Endothelial cell of umbilical vein (primary cell): ENCODE results near the gene DMD. TPM values are rescaled to one million over a fixed set of nuclear protein-coding genes. Genes with fewer than 3 reads are reported as not detected.

Experiments
- BruUV-seq: library from RNA; stranded (reverse); fragments of 400-500 nt; replicated peaks from 2 replicates; lab custom pipeline; 2021; lab: Mats Ljungman, UMichigan
- CTCF ChIA-PET: fragments of 300-600, 350-600 bp; sonication (Branson Sonifier 250); formaldehyde crosslinking; loops from one replicate; lab custom pipeline; 2021; ENCODE audit warnings: antibody characterized with exemption, inconsistent platforms; lab: Charles Lee
- POLR2A ChIA-PET: fragments of 300-600, 350-600 bp; sonication (Branson Sonifier 250); formaldehyde crosslinking; loops from one replicate; lab custom pipeline; 2021; ENCODE audit warnings: antibody characterized with exemption, inconsistent platforms; lab: Charles Lee
- DNase-seq: peaks from one replicate; pipeline ENCODE4 v3.0.0-alpha.2; 2011; ENCODE audit warnings: low read depth, low spot score
- FAIRE-seq: peaks from 2 replicates; lab custom pipeline; 2011; peaks lifted over from hg19 to GRCh38; lab: Jason Lieb, UNC
- H2AFZ ChIP-seq: 2 replicates; pipeline ENCODE4 v1.6.0; 2012; ENCODE audit warnings: low read depth, low read length, control low read depth, inconsistent platforms
- H3K27ac ChIP-seq: 2 replicates; pipeline ENCODE4 v1.5.1; 2011; ENCODE audit warnings: low read depth, mild to moderate bottlenecking, control low read depth, low read length, moderate library complexity; ENCODE audit not compliant: insufficient read depth
- H3K27me3 ChIP-seq, 2 experiments: 2 replicates each; pipeline versions ENCODE4 v1.6.0 to v1.6.1; 2011; ENCODE audit warnings: low read length in 2 of 2, mixed read lengths in 1 of 2; ENCODE audit not compliant: control insufficient read depth in 2 of 2, insufficient read depth in 2 of 2
- H3K36me3 ChIP-seq, 2 experiments: 2 replicates in 1 of 2; 3 replicates in 1 of 2; pipeline ENCODE4 v1.5.1; 2011; ENCODE audit warnings: low read length in 2 of 2, mild to moderate bottlenecking in 1 of 2, moderate library complexity in 1 of 2; ENCODE audit not compliant: control insufficient read depth in 2 of 2, insufficient read depth in 2 of 2; ENCODE audit errors: extremely low read depth in 1 of 2
- H3K4me1 ChIP-seq: 3 replicates; pipeline ENCODE4 v1.5.1; 2011; ENCODE audit warnings: mild to moderate bottlenecking, low read length; ENCODE audit not compliant: control insufficient read depth, insufficient read depth; ENCODE audit errors: extremely low read depth
- H3K4me2 ChIP-seq: 2 replicates; pipeline ENCODE4 v1.6.1; 2011; ENCODE audit warnings: low read length, control low read depth, mixed read lengths; ENCODE audit not compliant: insufficient read depth
- H3K4me3 ChIP-seq, 3 experiments: fragments of 200-600 bp in 1 of 3; sonication (generic), shearing (Covaris generic) in 1 of 3; replicated peaks in 1 of 3; 2 replicates each; pipeline ENCODE4 v1.5.1; 2011 to 2016; ENCODE audit warnings: control low read depth in 3 of 3, low read length in 3 of 3, mild to moderate bottlenecking in 2 of 3, inconsistent platforms in 1 of 3, low read depth in 1 of 3, moderate library complexity in 1 of 3; ENCODE audit not compliant: insufficient read depth in 1 of 3
- H3K79me2 ChIP-seq: 2 replicates; pipeline ENCODE4 v1.6.0; 2012; ENCODE audit warnings: low read length, inconsistent platforms; ENCODE audit not compliant: control insufficient read depth, insufficient read depth
- H3K9ac ChIP-seq: replicated peaks from 2 replicates; pipeline ENCODE3; 2011; ENCODE audit warnings: low read length, control low read depth; ENCODE audit not compliant: insufficient read depth; ENCODE audit errors: extremely low read depth
- H3K9me1 ChIP-seq: replicated peaks from 3 replicates; pipeline ENCODE4 v1.6.0; 2011; ENCODE audit warnings: mild to moderate bottlenecking, low read length; ENCODE audit not compliant: control insufficient read depth, insufficient read depth; ENCODE audit errors: extremely low read depth
- H3K9me3 ChIP-seq: replicated peaks from 2 replicates; pipeline ENCODE4 v1.5.1; 2012; ENCODE audit warnings: low read length, inconsistent platforms; ENCODE audit not compliant: control insufficient read depth, insufficient read depth
- H4K20me1 ChIP-seq: replicated peaks from 2 replicates; pipeline ENCODE3; 2011; ENCODE audit warnings: mild to moderate bottlenecking, low read length; ENCODE audit not compliant: control insufficient read depth, insufficient read depth; ENCODE audit errors: extremely low read depth
- CTCF ChIP-seq, 2 donors: IDR thresholded peaks; 1 replicate in 1 of 2; 2 replicates in 1 of 2; pipeline ENCODE4 v1.5.1; 2011; ENCODE audit warnings: low read length in 2 of 2, mild to moderate bottlenecking in 2 of 2, moderate library complexity in 2 of 2, control low read depth in 1 of 2, inconsistent platforms in 1 of 2, low read depth in 1 of 2; ENCODE audit not compliant: insufficient read depth in 1 of 2; ENCODE audit errors: extremely low read depth in 1 of 2
- EZH2 ChIP-seq: IDR thresholded peaks from 2 replicates; pipeline ENCODE4 v1.6.1; 2012; ENCODE audit warnings: borderline replicate concordance, low read depth, mild to moderate bottlenecking, moderate library complexity, low read length, inconsistent platforms; ENCODE audit not compliant: severe bottlenecking
- FOS ChIP-seq: IDR thresholded peaks from 2 replicates; pipeline ENCODE4 v1.6.1; 2011; ENCODE audit warnings: mild to moderate bottlenecking, low read length, moderate library complexity, borderline replicate concordance; ENCODE audit not compliant: insufficient read depth
- GATA2 ChIP-seq: IDR thresholded peaks from 2 replicates; pipeline ENCODE4 v1.7.0; 2011; ENCODE audit warnings: low read depth, mild to moderate bottlenecking, moderate library complexity, mixed read lengths, low read length; ENCODE audit not compliant: insufficient read length, insufficient read depth
- JUN ChIP-seq: IDR thresholded peaks from 2 replicates; pipeline ENCODE4 v1.6.1; 2011; ENCODE audit warnings: borderline replicate concordance, low read depth; ENCODE audit not compliant: insufficient read length, insufficient read depth
- MAX ChIP-seq: IDR thresholded peaks from 2 replicates; pipeline ENCODE4 v1.6.1; 2011; ENCODE audit not compliant: insufficient read depth, insufficient read length
- MYC ChIP-seq: IDR thresholded peaks from one replicate; pipeline ENCODE4 v1.6.1; 2011; ENCODE audit warnings: mild to moderate bottlenecking, low read depth, low read length
- POLR2A ChIP-seq: IDR thresholded peaks from 2 replicates; pipeline ENCODE4 v1.6.1; 2012; ENCODE audit warnings: low read depth, mild to moderate bottlenecking, control low read depth, low read length
- POLR2AphosphoS5 ChIP-seq: IDR thresholded peaks from 2 replicates; pipeline ENCODE4 v1.6.1; 2012; ENCODE audit warnings: low read depth, mild to moderate bottlenecking, control low read depth, low read length, moderate library complexity; ENCODE audit not compliant: insufficient read depth
- dilution Hi-C: fragments of 300-500 bp; cut with MboI; formaldehyde crosslinking; loops from one replicate; pipeline ENCODE4 v1.15.0; 2019; ENCODE audit warnings: low sequenced_read_pairs; ENCODE audit not compliant: extremely low pct_ligation_motif_present
- intact Hi-C: fragments of 100-400 bp; cut with micrococcal nuclease; formaldehyde crosslinking; loops from one replicate; pipeline ENCODE4 v1.10.0; 2022
- polyA plus RNA-seq, 4 experiments: library from polyadenylated mRNA; depleted of rRNA in 3 of 4; stranded (reverse) in 3 of 4; unstranded in 1 of 4; fragments of >200 nt; gene quantifications; 2 replicates each; pipeline versions ENCODE4 v1.2.1 to v1.2.3, GENCODE V29; 2011 to 2012; ENCODE audit warnings: missing spikeins in 1 of 4
- total RNA-seq: library from RNA; stranded (reverse); gene quantifications from 2 replicates; pipeline ENCODE4 v1.2.3, GENCODE V29; 2021

DMD gene
- total and polyA plus RNA-seq, 2 donors (not counting 3 experiments of a cell fraction or from before 2014, with no cell fraction given), result 7.3 to 9.0 TPM

DNA sequence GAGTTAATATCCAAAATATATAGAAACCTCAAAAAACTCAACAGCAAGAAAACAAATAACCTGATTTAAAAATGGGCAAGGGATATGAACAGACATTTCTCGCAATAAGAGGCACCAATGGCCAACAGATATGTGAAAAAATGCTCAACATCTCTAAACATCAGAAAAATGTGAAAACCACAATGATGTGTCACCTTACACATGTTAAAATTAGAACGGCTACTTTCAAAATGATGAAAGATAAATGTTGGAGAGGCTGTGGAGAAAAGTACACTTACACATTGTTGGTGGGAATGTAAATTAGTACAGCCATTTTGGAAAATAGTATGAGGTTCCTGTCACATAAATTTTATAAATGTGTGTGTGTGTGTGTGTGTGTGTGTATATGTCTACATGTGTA, 731.3 kb downstream of the DMD start:
- no TSS peak for BruUV-seq
- no peak for FAIRE-seq
- intact Hi-C loops, result loop anchor here (5.0 kb wide), 1 partner anchor 1822 kb away; no protein-coding TSS in a partner anchor
- Histone ChIP-seq H2AFZ (no peak overlapping the region), H3K9me1 (no peaks in the 10 kb centered on the region), H3K79me2 (no peaks in the 10 kb centered on the region), H3K27ac (no peak overlapping the region), H3K4me2 (no peak overlapping the region), H3K9ac (no peak overlapping the region), H3K4me3 (no peak overlapping the region), H3K36me3 (no peaks in the 10 kb centered on the region), H3K4me1 (no peaks in the 10 kb centered on the region), H4K20me1 (no peaks in the 10 kb centered on the region), H3K27me3 (no peaks in the 10 kb centered on the region), H3K9me3 (no peaks in the 10 kb centered on the region)
- no peak for TF ChIP-seq GATA2
- TF ChIP-seq JUN, result no peak
- TF ChIP-seq POLR2A, result no peak
- TF ChIP-seq CTCF (IDR thresholded peaks at IDR 0.05; ENCODE audit: extremely low read depth in 1 of 2, insufficient read depth in 1 of 2, low read depth in 1 of 2, low read length in 2 of 2), result no peak
- TF ChIP-seq POLR2AphosphoS5, result no peak
- no peak for TF ChIP-seq EZH2
- no peak for TF ChIP-seq MYC
- no peak for TF ChIP-seq MAX
- TF ChIP-seq FOS, result no peak
- CTCF ChIA-PET, result no interaction called here
- POLR2A ChIA-PET, result no interaction called here
- dilution Hi-C loops, result no loop called here
- no peak for DNase-seq
